ENCODE data around the gene BIRC3.

Gene BIRC3

GRCh38 chr11:102378818-102379217 is 61.5 kb downstream of the BIRC3 start:
- no peak overlapping the region for H3K27ac ChIP-seq

GRCh38 chr11:102382384-102382783 is 65.1 kb downstream of the BIRC3 start:
- no peak overlapping the region for H3K27ac ChIP-seq
- TF ChIP-seq, protein P1, sequence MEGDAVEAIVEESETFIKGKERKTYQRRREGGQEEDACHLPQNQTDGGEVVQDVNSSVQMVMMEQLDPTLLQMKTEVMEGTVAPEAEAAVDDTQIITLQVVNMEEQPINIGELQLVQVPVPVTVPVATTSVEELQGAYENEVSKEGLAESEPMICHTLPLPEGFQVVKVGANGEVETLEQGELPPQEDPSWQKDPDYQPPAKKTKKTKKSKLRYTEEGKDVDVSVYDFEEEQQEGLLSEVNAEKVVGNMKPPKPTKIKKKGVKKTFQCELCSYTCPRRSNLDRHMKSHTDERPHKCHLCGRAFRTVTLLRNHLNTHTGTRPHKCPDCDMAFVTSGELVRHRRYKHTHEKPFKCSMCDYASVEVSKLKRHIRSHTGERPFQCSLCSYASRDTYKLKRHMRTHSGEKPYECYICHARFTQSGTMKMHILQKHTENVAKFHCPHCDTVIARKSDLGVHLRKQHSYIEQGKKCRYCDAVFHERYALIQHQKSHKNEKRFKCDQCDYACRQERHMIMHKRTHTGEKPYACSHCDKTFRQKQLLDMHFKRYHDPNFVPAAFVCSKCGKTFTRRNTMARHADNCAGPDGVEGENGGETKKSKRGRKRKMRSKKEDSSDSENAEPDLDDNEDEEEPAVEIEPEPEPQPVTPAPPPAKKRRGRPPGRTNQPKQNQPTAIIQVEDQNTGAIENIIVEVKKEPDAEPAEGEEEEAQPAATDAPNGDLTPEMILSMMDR (IDR thresholded peaks at IDR 0.05) = no peak
- no peak for TF ChIP-seq ZFX (IDR thresholded peaks at IDR 0.05; ENCODE audit: borderline replicate concordance)

More at GRCh38 chr11:102378818-102379217, 61.5 kb downstream of the BIRC3 start:
- TF ChIP-seq, protein P1 (IDR thresholded peaks at IDR 0.05) = no peak

- H3K27ac ChIP-seq = no peak overlapping the region
- TF ChIP-seq ZFX (IDR thresholded peaks at IDR 0.05; ENCODE audit: borderline replicate concordance) = no peak
- TF ChIP-seq, protein P1 (IDR thresholded peaks at IDR 0.05) = no peak
Observed at GRCh38 chr11:102383839-102384238, 66.6 kb downstream of the BIRC3 start.

GRCh38 chr11:102384419-102385079 is 67.3 kb downstream of the BIRC3 start:
- no peak overlapping the region for H3K27ac ChIP-seq
- TF ChIP-seq, protein P1 (IDR thresholded peaks at IDR 0.05) = no peak
- TF ChIP-seq ZFX (IDR thresholded peaks at IDR 0.05; ENCODE audit: borderline replicate concordance) = no peak

GRCh38 chr11:102385085-102386007 is 68.1 kb downstream of the BIRC3 start:
- H3K27ac ChIP-seq = no peak overlapping the region
- TF ChIP-seq, protein P1 (IDR thresholded peaks at IDR 0.05) = no peak
- no peak for TF ChIP-seq ZFX (IDR thresholded peaks at IDR 0.05; ENCODE audit: borderline replicate concordance)

DNA sequence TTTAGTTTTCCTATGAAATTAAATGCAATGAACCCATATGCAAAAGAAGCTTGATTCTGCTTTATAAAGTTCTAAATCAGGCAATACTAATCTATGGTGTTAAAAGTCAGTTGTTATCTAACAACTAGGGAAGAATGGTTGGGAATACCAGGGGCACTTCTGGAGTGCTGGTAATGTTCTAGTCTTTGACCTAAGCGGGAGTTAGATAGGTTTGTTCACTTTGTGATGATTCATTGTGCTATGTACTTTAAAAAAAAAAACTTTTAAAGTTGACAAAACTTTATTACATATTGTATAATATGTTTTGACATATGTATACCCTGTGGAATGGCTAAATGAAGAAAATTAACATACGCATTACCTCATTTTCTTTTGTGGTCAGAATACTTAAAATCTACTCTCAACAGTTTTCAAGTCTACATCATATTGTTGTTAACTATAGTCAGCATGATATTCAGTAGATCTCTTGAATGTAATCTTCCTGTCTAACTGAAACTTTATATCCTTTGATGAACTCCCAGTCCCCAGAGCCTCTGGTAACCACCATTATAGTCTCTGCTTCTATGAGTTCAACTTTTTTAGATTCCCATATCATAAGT is 69.0 kb downstream of the BIRC3 start:
- no peak for TF ChIP-seq ZFX (IDR thresholded peaks at IDR 0.05; ENCODE audit: borderline replicate concordance)
- TF ChIP-seq, protein P1 (IDR thresholded peaks at IDR 0.05) = no peak
- no peak overlapping the region for H3K27ac ChIP-seq

Measured in 22Rv1 (cell line).